Measurements from ENCODE around the gene DYTN.
A peak's percentile ranks its signal among the peaks of the same experiment; 100 is the strongest.
"Not testable (repeated sequence)": the region's sequence is repeated elsewhere in the genome, so short reads cannot be mapped to it uniquely, and the experiment has no call there.

Gene DYTN

GRCh38 chr2:206718296-206718695, at the start of gene DYTN:
Gene DYTN (minus strand): TSS chr2:206718396. CDS start chr2:206718279, 117 bp downstream.
- DNase-seq (ENCODE audit: low read depth in 2 of 2): no peak

- DNase-seq (ENCODE audit: low read depth in 2 of 2): no peak
These were observed 48.1 kb upstream of the DYTN start for GRCh38 chr2:206766057-206766930.

GRCh38 chr2:206765242-206766056, 47.3 kb upstream of the DYTN start, which contains the start of the genes FASTKD2 and MDH1B:
Gene FASTKD2 (plus strand): TSS chr2:206765606. CDS start chr2:206766694, 1,088 bp downstream.
Gene MDH1B (minus strand): TSS chr2:206765328. CDS start chr2:206765271, 57 bp downstream.
- DNase-seq (ENCODE audit: low read depth in 2 of 2): peak; percentile 70

- DNase-seq (ENCODE audit: low read depth in 2 of 2): no peak
These were observed 46.6 kb upstream of the DYTN start for GRCh38 chr2:206764673-206765241.

GRCh38 chr2:206756816-206757215, 38.6 kb upstream of the DYTN start:
- DNase-seq (ENCODE audit: low read depth in 2 of 2): no peak

GRCh38 chr2:206740800-206741199, 22.6 kb upstream of the DYTN start:
- DNase-seq (ENCODE audit: low read depth in 2 of 2): no peak

- no peak for DNase-seq (ENCODE audit: low read depth in 2 of 2)
These were observed 21.1 kb upstream of the DYTN start for GRCh38 chr2:206739271-206739670.

- DNase-seq (ENCODE audit: low read depth in 2 of 2): no peak
These were observed 18.7 kb upstream of the DYTN start for GRCh38 chr2:206736935-206737334.

GRCh38 chr2:206733341-206733740, 15.1 kb upstream of the DYTN start:
- DNase-seq (ENCODE audit: low read depth in 2 of 2): no peak

GRCh38 chr2:206728277-206729199, 10.3 kb upstream of the DYTN start:
- no peak for DNase-seq (ENCODE audit: low read depth in 2 of 2)

GRCh38 chr2:206727287-206727686, 9.1 kb upstream of the DYTN start:
- DNase-seq (ENCODE audit: low read depth in 2 of 2): no peak

- DNase-seq (ENCODE audit: low read depth in 2 of 2): no peak
These were observed 5.1 kb upstream of the DYTN start for GRCh38 chr2:206723288-206723687.

- no peak for DNase-seq (ENCODE audit: low read depth in 2 of 2)
These were observed 3.2 kb upstream of the DYTN start for GRCh38 chr2:206721256-206721920.

GRCh38 chr2:206716623-206717022, 1.6 kb downstream of the DYTN start:
- no peak for DNase-seq (ENCODE audit: low read depth in 2 of 2)

GRCh38 chr2:206715183-206715582, 3.0 kb downstream of the DYTN start:
- DNase-seq (ENCODE audit: low read depth in 2 of 2): not testable (repeated sequence)

GRCh38 chr2:206713746-206714145, 4.5 kb downstream of the DYTN start:
- no peak for DNase-seq (ENCODE audit: low read depth in 2 of 2)

GRCh38 chr2:206708286-206708685, 9.9 kb downstream of the DYTN start:
- DNase-seq (ENCODE audit: low read depth in 2 of 2): no peak

- DNase-seq (ENCODE audit: low read depth in 2 of 2): no peak
These were observed 11.0 kb downstream of the DYTN start for GRCh38 chr2:206707164-206707701.

GRCh38 chr2:206701952-206702605, 16.1 kb downstream of the DYTN start:
- no peak for DNase-seq (ENCODE audit: low read depth in 2 of 2)

- DNase-seq (ENCODE audit: low read depth in 2 of 2): no peak
These were observed 18.0 kb downstream of the DYTN start for GRCh38 chr2:206700156-206700555.
